C4-2B (cell line): ENCODE results near the gene MIS12.

Experiments
- ZFX ChIP-seq: fragments of 450-650 bp; IDR thresholded peaks from 2 replicates; pipeline ENCODE4 v1.6.1; 2017
- TF ChIP-seq, protein P1 (sequence below): fragments of 450-650 bp; conservative IDR thresholded peaks from 2 replicates; pipeline ENCODE4 v1.5.1; 2017; ENCODE audit warnings: mild to moderate bottlenecking

DNA sequence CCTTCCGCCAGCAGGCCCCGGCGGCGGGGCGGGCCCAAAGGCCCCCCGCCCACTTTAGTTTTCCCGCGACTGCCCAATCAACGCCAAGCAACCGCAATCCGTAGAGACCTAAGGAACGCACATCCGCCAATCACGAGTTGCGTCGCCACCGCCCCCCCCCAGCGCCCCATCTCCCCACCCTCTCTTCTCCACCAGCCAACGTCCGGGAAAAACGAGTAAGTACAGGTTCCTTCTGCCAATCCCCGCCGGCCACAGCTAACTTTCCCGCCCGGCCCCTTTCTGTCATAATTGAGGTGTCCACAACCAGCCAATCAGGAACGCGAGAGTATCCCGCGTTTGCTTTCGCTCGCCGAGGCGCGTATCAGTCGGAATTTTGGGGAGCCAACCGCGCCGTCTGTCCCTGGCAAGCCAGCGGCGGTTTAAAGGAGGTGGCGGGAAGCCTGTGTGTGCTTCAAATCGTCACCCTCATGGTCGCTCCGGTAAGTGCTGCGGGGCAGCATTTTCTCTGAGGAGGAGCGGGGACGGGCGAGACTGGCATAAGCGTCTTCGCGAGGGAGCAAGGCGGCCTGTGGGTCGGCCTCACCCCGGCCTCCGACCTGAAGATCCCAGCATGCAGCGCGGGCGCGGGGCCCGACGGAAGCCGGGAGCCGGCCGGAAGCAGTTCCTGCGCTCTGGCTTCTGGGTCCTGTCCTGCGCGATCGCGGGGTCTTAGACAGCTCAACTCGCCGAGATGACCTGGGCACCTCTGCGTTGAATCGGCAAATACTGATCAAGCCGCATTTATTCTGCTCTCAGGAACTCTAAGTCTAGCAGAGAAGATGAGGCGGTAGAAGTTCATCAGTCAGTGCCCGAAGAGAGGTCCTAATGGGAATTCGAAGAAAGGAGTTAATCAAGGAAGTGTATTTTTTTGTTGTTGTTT, at the start of gene MIS12:
- TF ChIP-seq, protein P1, sequence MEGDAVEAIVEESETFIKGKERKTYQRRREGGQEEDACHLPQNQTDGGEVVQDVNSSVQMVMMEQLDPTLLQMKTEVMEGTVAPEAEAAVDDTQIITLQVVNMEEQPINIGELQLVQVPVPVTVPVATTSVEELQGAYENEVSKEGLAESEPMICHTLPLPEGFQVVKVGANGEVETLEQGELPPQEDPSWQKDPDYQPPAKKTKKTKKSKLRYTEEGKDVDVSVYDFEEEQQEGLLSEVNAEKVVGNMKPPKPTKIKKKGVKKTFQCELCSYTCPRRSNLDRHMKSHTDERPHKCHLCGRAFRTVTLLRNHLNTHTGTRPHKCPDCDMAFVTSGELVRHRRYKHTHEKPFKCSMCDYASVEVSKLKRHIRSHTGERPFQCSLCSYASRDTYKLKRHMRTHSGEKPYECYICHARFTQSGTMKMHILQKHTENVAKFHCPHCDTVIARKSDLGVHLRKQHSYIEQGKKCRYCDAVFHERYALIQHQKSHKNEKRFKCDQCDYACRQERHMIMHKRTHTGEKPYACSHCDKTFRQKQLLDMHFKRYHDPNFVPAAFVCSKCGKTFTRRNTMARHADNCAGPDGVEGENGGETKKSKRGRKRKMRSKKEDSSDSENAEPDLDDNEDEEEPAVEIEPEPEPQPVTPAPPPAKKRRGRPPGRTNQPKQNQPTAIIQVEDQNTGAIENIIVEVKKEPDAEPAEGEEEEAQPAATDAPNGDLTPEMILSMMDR: no peak
- peak; percentile 90 for TF ChIP-seq ZFX
